ENCODE results near the gene TRAF3.

DNA sequence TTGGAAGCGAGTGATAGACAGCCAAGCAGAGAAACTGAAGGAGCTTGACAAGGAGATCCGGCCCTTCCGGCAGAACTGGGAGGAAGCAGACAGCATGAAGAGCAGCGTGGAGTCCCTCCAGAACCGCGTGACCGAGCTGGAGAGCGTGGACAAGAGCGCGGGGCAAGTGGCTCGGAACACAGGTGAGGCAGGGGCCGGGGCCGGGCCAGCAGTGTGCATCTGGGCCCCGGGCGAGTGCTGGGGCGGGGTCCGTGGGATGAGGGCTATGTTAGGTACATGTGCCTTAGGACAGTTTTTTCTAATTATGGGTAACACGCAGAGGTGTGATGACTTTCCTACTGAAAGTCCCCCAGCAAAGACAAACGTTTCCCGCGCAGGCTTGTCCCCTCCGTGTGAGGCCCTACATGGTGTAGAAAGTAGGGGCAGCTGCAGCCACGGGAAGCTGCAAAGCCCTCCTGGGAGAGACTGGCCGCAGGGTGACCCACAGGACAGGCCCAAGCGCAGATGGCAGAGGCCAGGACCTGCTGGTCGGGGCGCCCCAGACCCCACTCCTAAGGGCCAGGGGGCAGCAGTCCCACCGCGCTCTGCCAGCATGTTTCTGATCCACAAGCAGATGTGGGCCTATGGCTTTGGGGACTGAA is 126.1 kb downstream of the TRAF3 start:
- TF ChIP-seq, protein P1, sequence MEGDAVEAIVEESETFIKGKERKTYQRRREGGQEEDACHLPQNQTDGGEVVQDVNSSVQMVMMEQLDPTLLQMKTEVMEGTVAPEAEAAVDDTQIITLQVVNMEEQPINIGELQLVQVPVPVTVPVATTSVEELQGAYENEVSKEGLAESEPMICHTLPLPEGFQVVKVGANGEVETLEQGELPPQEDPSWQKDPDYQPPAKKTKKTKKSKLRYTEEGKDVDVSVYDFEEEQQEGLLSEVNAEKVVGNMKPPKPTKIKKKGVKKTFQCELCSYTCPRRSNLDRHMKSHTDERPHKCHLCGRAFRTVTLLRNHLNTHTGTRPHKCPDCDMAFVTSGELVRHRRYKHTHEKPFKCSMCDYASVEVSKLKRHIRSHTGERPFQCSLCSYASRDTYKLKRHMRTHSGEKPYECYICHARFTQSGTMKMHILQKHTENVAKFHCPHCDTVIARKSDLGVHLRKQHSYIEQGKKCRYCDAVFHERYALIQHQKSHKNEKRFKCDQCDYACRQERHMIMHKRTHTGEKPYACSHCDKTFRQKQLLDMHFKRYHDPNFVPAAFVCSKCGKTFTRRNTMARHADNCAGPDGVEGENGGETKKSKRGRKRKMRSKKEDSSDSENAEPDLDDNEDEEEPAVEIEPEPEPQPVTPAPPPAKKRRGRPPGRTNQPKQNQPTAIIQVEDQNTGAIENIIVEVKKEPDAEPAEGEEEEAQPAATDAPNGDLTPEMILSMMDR (IDR thresholded peaks at IDR 0.05): no peak
- TF ChIP-seq POLR2A (IDR thresholded peaks at IDR 0.05): no peak
